Fibroblast of peridontal ligament (primary cell): ENCODE results near the gene ZBTB44.
A peak's percentile ranks its signal among the peaks of the same experiment; 100 is the strongest.
"Not testable (repeated sequence)": the region's sequence is repeated elsewhere in the genome, so short reads cannot be mapped to it uniquely, and the experiment has no call there.

Source experiments
- DNase-seq: peaks from one replicate; pipeline ENCODE4 v3.0.0-alpha.2; 2010; ENCODE audit errors: extremely low read depth

The ZBTB44 gene

GRCh38 chr11:130198292-130198691 is 116.4 kb downstream of the ZBTB44 start:
- no peak for DNase-seq

GRCh38 chr11:130197386-130198035 is 117.2 kb downstream of the ZBTB44 start:
- no peak for DNase-seq

- DNase-seq: no peak
Observed at GRCh38 chr11:130194241-130195023, 120.3 kb downstream of the ZBTB44 start.

- DNase-seq: not testable (repeated sequence)
Observed at GRCh38 chr11:130193551-130193950, 121.2 kb downstream of the ZBTB44 start.

GRCh38 chr11:130192845-130193267 is 121.9 kb downstream of the ZBTB44 start:
- no peak for DNase-seq

GRCh38 chr11:130191896-130192295 is 122.8 kb downstream of the ZBTB44 start:
- DNase-seq: no peak

GRCh38 chr11:130190371-130190881 is 124.3 kb downstream of the ZBTB44 start:
- DNase-seq: no peak

GRCh38 chr11:130189492-130190210 is 125.1 kb downstream of the ZBTB44 start:
- DNase-seq: no peak

- no peak for DNase-seq
Observed at GRCh38 chr11:130188585-130189347, 126.0 kb downstream of the ZBTB44 start.

GRCh38 chr11:130188047-130188446 is 126.7 kb downstream of the ZBTB44 start:
- no peak for DNase-seq

GRCh38 chr11:130187096-130187495 is 127.6 kb downstream of the ZBTB44 start:
- no peak for DNase-seq

GRCh38 chr11:130183878-130184610 is 130.7 kb downstream of the ZBTB44 start:
- DNase-seq: no peak

GRCh38 chr11:130181295-130182272 is 133.1 kb downstream of the ZBTB44 start:
- peak; percentile 76 for DNase-seq

GRCh38 chr11:130180896-130181294 is 133.8 kb downstream of the ZBTB44 start:
- DNase-seq: no peak

- DNase-seq: peak; percentile 42
Observed at GRCh38 chr11:130180491-130180890, 134.2 kb downstream of the ZBTB44 start.

GRCh38 chr11:130179396-130180306 is 135.1 kb downstream of the ZBTB44 start:
- no peak for DNase-seq

GRCh38 chr11:130178441-130179339 is 136.0 kb downstream of the ZBTB44 start:
- no peak for DNase-seq

GRCh38 chr11:130177782-130178181 is 136.9 kb downstream of the ZBTB44 start:
- no peak for DNase-seq
